ENCODE results near the gene HTR6.

DNA sequence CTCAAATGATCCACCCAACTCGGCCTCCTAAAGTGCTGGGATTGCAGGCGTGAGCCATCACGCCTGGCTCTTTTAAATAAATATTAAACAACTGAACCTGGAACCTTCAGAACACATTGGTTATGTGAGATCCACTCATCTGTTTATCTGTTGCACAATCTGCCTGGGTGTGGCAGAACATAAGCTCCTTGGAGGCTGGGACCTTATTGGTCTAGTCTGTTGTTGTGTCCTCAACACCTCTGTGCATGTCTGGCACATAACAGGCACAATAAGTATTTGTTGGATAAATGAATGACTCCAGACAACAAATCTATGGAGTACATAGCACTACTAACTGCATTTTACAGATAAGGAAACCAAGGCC lies 24.7 kb upstream of the HTR6 start:
- TF ChIP-seq, protein P1, sequence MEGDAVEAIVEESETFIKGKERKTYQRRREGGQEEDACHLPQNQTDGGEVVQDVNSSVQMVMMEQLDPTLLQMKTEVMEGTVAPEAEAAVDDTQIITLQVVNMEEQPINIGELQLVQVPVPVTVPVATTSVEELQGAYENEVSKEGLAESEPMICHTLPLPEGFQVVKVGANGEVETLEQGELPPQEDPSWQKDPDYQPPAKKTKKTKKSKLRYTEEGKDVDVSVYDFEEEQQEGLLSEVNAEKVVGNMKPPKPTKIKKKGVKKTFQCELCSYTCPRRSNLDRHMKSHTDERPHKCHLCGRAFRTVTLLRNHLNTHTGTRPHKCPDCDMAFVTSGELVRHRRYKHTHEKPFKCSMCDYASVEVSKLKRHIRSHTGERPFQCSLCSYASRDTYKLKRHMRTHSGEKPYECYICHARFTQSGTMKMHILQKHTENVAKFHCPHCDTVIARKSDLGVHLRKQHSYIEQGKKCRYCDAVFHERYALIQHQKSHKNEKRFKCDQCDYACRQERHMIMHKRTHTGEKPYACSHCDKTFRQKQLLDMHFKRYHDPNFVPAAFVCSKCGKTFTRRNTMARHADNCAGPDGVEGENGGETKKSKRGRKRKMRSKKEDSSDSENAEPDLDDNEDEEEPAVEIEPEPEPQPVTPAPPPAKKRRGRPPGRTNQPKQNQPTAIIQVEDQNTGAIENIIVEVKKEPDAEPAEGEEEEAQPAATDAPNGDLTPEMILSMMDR (optimal IDR thresholded peaks at IDR 0.05 in 1 of 3, IDR thresholded peaks at IDR 0.05 in 1 of 3, conservative IDR thresholded peaks at IDR 0.05 in 1 of 3; ENCODE audit: extremely low read depth in 1 of 3, insufficient read depth in 2 of 3, low read length in 3 of 3), result no peak
- TF ChIP-seq EZH2 (IDR thresholded peaks at IDR 0.05; ENCODE audit: low read length), result no peak

All from keratinocyte (primary cell).